Epidermal melanocyte (primary cell): Measurements from ENCODE around the gene PHF5A.
"Not testable (repeated sequence)": the region's sequence is repeated elsewhere in the genome, so short reads cannot be mapped to it uniquely, and the experiment has no call there.

Source experiments
- DNase-seq: peaks from one replicate; pipeline ENCODE4 v3.0.0; 2011; ENCODE audit warnings: low spot score; ENCODE audit not compliant: insufficient read length

PHF5A gene

DNA sequence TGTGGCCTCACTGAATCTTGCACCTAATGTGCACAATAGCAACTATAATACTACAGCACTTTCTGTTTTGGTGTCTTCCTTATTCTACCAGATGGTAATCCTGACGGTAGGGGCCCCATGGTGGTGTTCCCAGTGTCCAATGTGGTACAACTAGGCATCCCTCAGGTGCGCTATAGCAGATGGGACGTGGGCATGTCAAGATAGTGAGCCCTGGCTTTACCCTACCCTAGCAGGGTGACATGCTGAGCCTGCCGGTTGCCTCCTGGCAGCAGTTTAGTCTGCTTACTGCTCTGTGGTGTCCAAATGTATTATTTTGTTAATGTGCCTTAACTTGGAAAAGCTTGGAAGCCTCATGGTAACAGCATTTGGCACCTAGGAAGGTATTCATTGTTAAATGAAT, 19.6 kb upstream of the PHF5A start:
- no peak for DNase-seq

DNA sequence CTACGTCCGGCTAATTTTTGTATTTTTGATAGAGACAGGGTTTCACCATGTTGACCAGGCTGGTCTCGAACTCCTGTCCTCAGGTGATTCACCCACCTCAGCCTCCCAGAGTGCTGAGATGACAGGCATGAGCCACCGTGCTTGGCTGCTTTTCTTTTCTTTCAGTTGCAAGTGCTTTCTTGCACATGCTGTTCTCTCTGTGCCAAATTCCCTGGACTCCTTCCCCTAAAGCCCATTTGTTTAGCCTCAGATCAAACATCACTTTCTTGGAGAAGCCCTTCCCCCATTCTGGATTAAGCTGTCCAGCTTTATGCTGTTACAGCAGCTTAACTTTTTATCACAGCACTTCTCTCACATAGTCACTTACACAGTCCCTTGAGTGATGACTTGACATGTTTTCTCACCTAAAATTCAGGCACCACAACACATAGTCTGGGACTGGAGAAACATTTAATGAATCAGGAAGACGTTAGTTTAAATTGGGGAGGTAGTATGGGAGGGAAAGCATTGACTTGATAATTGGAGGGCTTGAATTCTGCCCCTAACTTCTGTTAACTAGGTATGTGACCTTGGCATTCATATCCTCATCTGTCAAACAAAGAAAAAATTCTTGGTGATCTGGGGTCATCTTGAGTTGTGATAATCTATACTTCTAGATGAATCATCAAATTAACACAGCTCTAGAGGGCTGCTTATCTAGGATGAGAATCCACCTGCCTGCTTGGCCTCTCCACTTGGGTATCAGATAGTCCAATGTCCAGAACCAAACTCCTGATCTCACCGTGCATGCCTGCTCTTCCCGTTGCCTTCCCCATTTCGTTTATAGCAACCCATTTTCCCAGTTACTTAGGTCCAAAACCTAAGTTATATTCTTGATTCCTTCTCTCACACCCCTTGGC, 18.8 kb upstream of the PHF5A start:
- DNase-seq: no peak

DNA sequence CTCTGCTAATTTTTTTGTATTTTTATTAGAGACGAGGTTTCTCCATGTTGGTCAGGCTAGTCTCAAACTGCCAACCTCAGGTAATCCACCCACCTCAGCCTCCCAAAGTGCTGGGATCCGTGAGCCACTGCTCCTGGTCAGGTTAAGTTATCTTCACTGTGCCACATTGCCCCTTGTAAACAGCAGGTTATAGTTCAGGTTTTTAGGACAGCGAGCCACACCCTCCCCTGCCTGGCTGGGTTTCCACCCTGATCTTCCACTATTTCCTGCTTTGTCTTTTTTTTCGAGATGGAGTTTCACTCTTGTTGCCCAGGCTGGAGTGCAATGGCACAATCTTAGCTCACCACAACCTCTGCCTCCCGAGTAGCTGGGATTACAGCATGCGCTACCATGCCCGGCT, 16.5 kb upstream of the PHF5A start:
- no peak for DNase-seq

DNA sequence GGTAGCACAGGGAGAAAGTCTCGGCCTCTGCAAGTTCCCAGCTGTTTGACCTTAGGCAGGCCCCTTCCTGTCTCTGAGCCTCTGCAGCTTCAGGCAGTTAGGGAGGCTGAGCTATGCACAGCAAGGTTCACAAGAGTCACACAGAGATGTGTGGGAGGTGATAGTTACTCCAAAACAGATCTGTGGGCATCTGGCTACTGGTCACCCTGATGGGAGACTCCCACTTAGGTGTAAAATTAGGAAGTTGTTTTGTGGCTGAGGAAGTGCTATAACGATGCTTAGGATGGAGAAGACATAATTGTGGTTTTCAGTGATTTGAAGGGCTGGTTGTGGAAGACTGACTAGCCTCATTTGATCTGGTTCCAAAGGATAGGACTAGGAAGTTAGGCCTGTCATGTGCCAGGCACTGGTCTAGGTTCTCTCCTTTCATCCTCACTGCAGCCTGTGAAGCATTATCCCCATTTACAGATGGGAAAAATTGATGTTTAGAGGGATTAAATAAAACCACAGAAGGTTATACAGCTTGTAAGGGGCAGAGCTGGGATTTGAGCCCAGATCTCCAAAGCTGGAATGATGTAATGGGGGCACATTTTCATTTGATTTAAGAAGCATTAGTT, 13.9 kb upstream of the PHF5A start:
- DNase-seq: no peak

DNA sequence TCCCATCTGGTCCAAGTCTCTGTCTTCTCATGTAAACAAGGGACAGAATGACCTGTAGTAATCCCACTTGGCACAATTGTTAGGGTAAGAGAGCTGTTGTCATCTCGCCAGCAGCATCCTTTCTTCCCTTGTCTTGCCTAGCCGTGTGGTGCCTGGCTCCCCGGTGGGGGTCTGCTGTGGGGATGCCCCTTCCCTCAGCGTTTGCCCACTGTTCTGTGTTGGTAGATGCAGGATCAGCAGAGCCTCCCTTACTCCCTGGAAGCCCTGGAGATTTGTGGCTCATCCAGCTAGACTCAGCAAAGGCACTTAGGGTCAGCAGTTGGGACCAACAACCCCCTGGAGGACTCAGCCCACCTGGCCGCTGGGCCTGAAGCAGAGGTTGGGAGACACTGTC, 13.4 kb upstream of the PHF5A start:
- DNase-seq: no peak

DNA sequence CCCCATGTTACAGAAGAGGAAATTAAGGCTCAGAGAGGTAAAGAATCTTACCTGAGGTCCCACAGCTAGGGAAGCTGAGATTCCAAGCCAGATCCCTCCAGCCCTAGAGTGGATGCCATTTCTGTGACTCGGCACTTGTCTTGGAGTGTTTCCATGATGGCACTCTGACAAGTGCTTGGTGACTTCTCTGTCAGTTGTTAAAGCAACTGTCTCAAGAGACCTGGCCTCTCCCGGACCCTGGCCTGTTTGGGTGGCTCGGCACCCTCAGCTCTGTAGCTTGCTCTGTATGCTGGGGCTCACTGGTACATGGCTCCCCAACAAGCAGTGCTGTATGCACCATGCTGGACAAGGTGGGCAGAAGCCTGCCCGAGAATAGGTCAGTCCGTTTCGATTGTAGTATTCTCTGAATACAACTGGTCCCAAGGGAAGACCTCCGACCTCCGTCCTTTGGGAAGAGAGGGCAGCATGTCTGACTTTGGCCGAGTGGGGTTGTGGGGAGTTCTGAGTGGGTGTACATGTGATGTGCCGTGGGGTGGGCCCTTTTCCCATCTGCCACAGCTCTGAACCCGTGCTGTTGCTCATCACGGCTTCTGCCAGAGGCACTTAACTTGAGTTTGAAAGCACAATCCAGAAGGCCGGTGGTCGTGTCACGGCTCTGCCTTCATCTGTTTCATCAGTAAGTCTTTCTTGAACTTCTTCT, 12.8 kb upstream of the PHF5A start:
- DNase-seq: no peak

DNA sequence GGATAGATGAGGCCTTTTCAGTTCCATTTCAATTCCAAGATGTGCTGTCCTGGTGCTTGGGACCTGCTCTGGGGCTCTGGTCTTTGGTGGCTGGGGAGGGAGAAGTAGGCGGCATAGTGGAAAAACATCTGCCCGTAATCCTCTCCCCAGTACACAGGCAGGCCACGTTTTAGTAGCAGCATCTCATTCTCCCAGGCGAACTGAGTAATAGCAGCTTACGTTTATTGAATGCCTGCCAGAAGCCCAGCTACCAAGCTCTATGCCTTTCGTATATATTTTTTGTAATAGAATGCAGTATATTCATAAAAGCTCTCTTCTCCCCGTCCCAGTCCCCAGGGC, 11.9 kb upstream of the PHF5A start:
- no peak for DNase-seq

DNA sequence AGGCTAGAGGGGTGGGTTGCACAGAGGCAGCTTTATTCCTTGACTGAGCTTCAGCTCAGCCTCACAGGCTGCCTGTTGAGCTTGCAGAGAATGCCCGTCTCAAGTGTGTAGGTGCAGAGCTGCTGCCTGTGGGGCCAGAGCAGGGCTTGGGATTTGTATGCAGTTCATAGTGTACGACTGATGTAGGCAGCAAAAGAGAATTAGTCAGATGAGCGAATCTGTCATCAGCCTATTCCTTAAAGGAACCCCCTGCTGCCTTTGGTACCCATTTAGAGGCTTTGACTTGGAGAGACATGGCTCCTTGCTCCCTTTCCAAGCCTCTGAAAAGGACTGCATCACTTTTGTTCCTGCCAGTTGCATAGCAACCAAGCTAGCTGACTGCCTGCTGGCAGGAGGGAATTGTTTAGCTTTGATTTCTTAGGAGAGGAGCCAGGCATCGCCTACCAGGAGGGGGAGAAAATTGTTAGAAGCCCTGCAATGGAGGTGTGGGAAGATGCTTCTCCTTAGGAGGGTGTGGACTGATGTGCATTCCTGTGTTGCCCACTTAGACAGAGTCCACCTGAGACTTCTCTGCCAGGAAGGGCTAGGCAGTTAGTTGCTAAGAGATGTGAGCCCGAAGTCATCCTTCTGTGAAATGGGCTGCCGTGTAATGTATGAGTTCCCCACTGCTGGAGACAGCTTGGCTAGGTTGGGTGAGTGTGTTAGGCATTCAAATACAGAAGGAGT, 11.3 kb upstream of the PHF5A start:
- no peak for DNase-seq

DNA sequence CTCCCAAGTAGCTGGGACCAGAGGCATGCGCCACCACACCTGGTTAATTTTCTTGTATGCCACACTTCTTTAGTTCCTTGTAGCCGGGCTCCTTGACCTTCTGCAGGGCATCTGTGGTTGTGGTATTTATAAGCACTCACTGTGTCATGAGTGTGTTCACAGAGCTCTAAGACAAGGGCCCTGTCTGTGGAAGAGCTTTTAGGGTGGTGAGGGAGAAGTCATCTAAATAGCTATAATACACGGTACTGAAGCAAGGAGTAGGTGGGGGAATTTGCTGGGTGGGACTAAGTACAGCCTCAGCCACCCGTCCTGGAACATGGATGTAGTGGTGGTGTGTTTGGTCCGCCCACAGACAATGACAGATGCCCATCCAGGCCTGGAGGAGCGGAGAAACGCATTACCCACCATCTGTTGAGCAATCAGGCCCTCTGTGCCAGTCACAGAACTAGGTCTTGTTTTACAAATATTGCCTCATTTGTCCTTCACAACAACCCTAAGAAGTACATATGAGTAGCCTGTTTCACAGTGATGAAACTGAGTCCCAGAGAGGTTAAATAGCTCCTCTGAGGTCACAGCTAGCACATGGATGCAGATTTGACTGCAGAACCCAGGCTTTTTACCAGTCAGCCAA, 10.5 kb upstream of the PHF5A start:
- no peak for DNase-seq

DNA sequence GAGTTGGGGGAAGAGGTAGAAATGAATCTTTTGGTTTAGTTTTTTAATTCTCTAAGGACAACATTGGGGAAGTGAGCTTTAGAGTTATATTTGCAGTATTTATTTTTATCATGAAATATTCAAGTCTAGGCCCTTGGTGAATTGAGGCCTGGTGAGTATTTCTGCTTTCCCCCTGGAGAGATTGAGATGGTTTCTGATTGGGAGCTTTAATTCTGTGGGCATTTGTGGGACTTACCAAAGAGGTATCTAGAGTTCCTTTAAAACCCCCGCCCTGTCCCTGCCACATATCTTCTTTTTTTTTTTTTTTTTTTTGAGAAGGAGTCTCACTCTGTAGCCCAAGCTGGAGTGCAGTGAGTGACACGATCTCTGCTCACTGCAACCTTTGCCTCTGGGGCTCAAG, 10.0 kb upstream of the PHF5A start:
- no peak for DNase-seq

DNA sequence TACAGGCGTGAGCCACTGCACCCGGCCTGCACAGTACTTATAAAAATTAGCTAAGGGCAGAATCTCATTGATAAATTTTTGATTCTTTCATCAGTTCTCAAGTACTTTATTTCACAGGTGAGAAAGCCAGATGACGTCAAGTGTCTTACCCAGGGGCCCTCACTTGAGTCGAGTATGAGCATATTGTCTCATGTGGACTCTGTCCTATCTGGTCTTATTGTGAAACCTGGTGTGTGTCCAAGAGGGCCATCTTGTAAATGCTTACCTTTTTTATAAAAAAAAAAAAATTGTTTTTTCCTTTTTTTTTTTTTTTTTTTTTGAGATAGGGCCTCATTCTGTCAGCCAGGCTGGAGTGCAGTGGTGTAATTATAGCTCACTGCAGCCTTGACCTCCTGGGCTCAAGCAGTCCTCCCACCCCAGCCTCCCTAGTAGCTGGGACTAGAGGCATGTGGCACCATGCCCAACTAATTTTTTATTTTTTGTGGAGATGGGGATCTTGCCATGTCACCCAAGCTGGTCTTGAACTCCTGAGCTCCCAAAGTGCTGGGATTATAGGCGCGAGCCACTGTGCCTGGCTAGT, 6.5 kb upstream of the PHF5A start:
- no peak for DNase-seq

DNA sequence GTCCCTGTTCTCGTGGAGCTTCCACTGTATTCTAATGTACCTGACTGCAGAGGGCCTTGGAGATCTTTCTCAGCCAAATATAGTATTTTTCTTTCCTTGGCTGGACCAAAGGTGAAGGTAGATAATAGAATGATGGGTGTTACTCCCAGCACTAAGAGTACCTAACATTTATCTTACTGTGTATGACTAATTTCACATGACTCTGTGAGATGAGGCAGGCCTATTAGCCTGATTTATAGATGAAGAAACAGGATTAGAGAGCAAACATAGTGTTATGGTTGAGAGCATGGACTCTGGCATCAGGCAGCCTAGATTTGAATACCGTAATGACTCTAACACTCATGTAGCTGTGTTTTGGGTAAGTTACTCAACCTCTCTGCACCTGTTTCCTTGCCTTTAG, 3.1 kb upstream of the PHF5A start:
- DNase-seq: no peak

DNA sequence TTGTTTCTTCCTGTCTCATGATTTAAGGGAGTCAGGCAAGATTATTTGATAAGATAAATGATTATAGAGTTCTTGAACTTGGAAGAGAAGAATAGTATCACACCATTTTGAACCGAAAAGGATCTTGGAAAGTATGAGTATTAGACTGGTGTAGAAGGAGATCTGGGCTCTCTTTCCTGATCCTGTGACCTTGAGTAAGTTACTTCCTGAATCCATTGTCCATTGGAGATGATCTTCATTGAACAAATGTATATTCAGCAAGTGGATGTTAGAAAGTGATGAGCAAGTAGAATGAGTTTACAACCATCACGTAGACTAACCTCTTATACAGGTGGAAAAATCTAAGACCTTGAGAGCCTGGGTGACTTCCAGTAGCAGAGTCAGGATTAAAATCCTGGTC, 2.4 kb upstream of the PHF5A start:
- DNase-seq: no peak

DNA sequence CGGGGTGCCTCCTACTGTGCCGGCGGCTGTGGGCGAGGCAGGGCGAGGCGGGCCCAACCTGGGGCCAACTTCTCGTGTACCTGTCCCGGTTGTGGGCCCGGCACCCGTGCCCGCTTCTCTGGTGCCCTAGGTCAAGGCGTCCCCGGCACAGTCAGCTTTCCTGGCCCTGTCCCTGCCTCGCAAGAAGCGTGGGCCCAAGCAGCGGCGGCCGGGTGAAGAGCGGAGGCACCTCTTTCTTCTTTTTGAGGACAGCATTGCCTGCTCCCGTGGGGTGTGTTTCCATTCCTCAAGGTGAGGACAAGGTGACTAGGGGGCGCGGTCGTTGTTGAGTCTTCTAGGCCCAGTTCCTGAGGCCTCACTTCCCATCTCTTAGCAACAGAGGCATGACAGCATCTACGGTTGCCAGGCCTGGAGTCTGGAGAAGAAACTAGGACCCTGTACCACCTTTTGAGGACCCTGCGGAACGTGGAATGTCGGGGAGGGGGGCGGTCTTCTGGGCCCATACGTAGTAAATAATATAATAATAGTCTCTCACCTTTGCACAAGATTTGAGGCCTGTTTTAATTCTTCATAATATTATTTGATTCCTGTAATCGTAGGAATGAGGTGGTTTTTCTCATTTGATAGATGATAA, 843 bp upstream of the PHF5A start:
- DNase-seq: no peak

DNA sequence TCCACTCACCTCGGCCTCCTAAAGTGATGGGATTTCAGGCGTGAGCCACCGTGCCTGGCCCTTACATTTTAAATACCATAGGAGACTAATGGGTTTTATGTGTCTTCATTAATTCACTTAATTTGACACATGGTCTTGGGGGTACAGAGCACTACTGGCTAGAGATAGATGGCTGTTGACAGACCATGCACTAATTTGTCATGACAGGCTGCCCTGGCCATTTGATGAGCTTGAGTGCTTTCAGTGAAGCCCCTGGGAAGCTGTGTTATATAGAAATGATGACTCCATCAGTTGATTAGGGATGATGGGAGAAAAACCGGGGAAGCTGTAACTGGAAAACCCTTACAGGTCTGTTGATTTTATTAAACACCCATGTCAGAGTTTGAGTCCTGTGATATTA, 6.6 kb downstream of the PHF5A start:
- no peak for DNase-seq

DNA sequence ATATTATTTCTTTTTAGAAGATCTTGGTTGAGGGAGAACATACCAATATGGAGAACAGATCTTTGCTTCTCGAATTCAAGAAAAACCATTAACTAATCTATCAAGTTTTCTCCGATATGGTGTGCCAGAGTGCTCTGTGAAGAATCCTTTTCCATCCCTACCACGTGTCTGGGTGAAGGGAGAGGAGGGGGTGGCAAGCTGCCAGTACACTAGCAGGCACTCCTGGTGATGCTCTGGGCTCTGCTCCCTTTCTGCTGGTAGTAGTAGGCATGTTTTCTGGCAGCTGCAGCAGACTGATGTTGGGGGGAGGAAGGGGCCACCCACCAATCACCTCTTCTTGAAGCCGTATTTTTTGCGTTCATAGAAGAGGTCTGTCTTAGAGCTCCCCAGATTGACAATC, 8.4 kb downstream of the PHF5A start:
- DNase-seq: not testable (repeated sequence)

DNA sequence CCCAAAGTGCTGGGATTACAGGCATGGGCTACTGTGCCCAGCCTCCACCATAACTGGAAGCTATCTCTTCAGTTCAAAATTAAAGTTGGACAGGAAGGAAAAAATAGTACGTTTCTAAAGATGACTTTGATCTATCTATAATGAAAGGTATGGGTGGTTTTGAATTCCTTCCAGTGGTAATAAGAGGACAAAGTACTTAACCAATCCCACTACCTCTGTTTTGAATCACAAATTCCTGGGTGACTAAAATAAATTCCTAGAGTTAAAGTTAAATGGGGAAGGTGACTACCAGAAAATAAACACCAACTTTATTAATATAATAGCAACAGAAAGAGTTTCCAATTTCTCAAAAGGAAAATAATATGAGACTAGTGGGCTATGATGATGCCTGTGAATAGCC, 9.1 kb downstream of the PHF5A start:
- DNase-seq: no peak

DNA sequence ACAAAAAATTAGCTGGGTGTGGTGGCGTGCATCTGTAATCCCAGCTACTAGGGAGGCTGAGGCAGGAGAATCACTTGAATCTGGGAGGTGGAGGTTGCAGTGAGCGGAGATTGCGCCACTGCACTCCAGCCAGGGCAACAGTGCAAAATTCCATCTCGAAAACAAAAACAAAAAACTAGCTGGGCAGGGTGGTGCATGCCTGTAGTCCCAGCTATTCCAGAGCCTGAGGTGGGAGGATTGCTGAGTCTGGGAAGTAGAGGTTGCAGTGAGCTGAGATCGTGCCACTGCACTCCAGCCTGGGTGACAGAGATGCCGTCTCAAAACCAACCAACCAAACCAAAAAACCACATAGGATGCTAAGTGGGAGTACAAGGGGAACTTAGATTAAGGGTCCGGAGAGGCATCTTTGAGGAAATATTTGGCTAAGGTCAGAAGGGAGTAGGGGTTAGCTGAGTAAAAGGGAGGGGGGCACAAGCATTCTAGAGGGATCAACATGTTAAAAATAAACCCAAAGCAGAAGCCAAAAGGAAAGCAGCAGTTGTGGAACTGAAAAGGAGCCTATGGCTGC, 10.2 kb downstream of the PHF5A start:
- DNase-seq: no peak

DNA sequence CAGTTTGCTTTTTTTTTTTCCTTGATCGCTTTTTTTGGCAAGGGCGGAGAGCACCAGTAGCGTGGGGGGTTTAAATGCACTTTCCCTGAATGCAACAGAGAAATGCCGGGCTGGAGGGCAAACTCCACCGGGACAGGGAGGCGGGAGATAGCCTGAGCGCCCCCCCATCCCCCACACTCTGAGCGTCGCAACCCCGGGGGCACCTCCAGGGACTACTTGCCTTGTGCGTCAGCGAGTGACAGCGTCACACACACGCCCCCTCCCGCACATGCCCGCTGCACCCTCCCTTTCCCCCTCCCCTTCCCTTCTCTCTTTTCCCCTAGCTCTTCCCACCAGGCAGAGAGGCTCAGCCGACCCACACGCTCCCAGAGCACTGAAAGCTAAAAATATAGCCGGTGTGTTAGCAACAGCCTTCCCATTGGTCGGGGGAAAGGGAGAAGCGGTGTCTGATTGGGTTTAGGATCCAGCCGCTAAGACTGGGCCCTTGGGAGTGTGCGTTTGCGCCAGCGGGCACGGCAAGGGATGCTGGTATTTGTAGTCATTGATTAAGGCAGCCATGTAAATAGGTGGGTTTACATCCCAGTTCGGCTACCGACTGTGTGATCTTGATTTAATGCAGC, 20.2 kb downstream of the PHF5A start:
- DNase-seq: peak; percentile 87
